ENCODE results near the gene CLCN6.

DNA sequence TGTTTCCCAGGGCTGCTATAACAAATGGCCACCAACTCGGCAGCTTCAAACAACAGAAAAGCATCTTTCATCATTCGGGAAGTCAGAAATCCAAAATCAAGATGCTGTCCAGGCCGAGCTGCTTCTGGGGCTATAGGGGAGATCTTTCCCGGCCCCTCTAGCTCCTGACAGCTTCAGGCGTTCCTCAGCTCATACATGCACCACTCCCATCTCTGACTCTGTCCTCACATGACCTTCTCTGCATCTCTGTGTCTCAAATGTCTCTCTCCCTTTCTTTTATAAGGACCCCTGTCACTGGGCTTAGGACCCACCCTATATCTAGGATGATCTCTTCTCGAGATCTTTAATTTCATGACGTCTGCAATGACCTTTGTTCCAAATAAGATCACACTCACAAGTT, 66.6 kb downstream of the CLCN6 start:
- no peak for TF ChIP-seq POLR2A (IDR thresholded peaks at IDR 0.05; ENCODE audit: low read depth, low read length)
- no peak for TF ChIP-seq POLR2AphosphoS5 (IDR thresholded peaks at IDR 0.05; ENCODE audit: low read depth, low read length)
- TF ChIP-seq TAF1 (IDR thresholded peaks at IDR 0.05; ENCODE audit: low read depth, low read length), result no peak
